ENCODE data around the gene RNFT2. TPM values are rescaled to one million over a fixed set of nuclear protein-coding genes. Genes with fewer than 3 reads are reported as not detected.

The RNFT2 gene
- total RNA-seq, 4 donors from 2014 or later, result 0.68 to 1.2 (median 1.2) TPM; not detected in 1

DNA sequence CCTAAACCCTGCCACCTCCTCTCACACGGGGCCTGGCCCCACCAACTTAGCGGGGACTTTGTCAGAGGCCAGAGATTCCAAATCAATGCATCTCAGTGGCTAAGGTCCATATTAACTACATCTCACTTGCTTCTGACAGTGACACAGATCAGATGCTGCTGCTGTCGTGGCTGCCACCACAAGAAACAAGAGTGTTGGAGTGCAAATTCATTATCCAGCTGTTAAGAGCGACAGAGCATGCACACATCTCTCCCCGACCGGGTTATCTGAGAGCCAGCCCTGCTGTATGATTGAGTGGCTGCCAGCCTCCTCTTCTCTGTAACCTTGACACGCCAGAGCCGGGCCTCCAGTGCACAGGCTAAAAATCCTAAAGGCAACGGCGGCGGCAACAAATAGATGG is 40.4 kb upstream of the RNFT2 start:
- 79 to 83% methylated on average over 11 of the region's 11 CpGs for WGBS, 2 donors
- H3K4me3 ChIP-seq (ENCODE audit: low read depth, poor library complexity, severe bottlenecking), result no peak overlapping the region
- peak in 1 of 2 donors; percentile 62 for DNase-seq (ENCODE audit: low spot score in 2 of 2)
- TF ChIP-seq, protein P1, sequence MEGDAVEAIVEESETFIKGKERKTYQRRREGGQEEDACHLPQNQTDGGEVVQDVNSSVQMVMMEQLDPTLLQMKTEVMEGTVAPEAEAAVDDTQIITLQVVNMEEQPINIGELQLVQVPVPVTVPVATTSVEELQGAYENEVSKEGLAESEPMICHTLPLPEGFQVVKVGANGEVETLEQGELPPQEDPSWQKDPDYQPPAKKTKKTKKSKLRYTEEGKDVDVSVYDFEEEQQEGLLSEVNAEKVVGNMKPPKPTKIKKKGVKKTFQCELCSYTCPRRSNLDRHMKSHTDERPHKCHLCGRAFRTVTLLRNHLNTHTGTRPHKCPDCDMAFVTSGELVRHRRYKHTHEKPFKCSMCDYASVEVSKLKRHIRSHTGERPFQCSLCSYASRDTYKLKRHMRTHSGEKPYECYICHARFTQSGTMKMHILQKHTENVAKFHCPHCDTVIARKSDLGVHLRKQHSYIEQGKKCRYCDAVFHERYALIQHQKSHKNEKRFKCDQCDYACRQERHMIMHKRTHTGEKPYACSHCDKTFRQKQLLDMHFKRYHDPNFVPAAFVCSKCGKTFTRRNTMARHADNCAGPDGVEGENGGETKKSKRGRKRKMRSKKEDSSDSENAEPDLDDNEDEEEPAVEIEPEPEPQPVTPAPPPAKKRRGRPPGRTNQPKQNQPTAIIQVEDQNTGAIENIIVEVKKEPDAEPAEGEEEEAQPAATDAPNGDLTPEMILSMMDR (IDR thresholded peaks at IDR 0.05), result no peak
- no peak for TF ChIP-seq POLR2A (IDR thresholded peaks at IDR 0.05)
- intact Hi-C loops (cut with DNase I; ENCODE audit: low total_unique reads), result no loop called here

DNA sequence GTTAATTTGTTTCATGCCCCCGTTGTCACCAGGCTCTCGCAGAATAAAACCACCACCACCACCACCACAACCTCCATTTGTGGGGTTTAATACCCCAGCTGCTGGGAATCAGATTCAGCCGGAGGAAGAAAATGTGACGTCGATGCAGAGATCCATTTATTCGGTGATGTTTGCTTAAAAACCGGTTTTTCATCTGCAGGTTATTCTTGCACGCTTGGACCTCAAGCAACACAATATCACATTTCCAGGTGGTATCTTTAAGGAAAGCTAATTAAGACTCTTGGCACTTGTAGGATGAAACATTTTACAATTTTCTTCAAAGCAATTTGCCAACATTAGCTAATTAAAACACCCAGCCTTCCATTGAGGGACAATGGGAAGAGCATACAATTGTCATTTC is 40.0 kb upstream of the RNFT2 start:
- 72 to 80% methylated on average over 8 of the region's 8 CpGs for WGBS, 2 donors
- intact Hi-C loops (cut with DNase I; ENCODE audit: low total_unique reads), result no loop called here
- H3K4me3 ChIP-seq (ENCODE audit: low read depth, poor library complexity, severe bottlenecking), result no peak overlapping the region
- DNase-seq (ENCODE audit: low spot score in 2 of 2), result no peak
- TF ChIP-seq, protein P1 (IDR thresholded peaks at IDR 0.05), result no peak
- no peak for TF ChIP-seq POLR2A (IDR thresholded peaks at IDR 0.05)

DNA sequence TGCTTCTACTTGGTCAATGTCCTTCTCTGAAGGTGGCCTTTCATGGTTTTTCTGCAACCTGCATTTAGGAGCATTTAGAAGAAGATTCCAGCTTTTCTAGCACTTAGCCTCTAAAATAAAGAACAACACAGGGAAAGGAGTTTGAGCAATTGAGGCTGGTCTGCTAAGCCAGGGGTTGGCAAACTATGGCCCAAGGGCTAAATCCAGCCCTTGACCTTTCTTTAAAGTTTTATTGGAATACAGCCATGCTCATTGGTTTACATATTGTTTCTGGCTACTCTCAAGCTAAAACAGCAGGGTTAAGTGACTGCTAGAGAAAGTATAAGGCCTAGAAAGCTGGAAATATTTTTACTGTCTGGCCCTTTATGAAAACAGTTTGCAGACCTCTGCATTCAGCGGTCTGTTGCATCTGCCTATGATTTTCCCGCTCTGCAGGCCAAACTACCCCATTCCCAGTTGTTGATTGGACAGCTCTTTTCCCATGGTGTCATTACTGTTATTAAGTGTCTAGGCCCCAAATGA is 39.5 kb upstream of the RNFT2 start:
- no peak for TF ChIP-seq POLR2A (IDR thresholded peaks at IDR 0.05)
- TF ChIP-seq, protein P1 (IDR thresholded peaks at IDR 0.05), result no peak

DNA sequence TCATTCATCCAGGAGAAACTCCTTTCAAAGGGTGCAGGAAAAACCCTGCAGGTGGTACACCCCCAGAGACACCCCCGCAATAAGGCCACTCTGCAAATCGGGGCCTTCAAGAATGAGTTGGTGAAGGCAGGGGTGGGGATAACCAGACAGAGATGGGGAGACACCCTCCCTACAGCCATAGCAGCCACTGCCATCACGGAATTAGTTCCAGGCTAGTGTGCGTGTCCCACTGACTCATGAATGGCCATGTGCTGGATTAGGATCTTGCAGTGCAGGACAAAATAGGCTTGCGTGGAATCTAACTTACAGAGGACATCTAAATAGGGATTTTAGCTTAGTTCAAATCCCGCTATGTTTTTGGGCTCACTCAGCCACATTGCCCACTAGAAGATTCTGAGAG is 38.0 kb upstream of the RNFT2 start:
- WGBS, 2 donors, result 87 to 88% methylated on average over 6 of the region's 6 CpGs
- H3K4me3 ChIP-seq (ENCODE audit: low read depth, poor library complexity, severe bottlenecking), result no peak overlapping the region
- TF ChIP-seq, protein P1 (IDR thresholded peaks at IDR 0.05), result no peak
- TF ChIP-seq POLR2A (IDR thresholded peaks at IDR 0.05), result no peak
- intact Hi-C loops (cut with DNase I; ENCODE audit: low total_unique reads), result no loop called here
- DNase-seq (ENCODE audit: low spot score in 2 of 2), result peak in 1 of 2 donors; percentile 61

More for the DNA sequence above, 39.5 kb upstream of the RNFT2 start:
- intact Hi-C loops (cut with DNase I; ENCODE audit: low total_unique reads), result no loop called here
- WGBS, 2 donors, result 87 to 92% methylated on average over 2 of the region's 2 CpGs
- no peak overlapping the region for H3K4me3 ChIP-seq (ENCODE audit: low read depth, poor library complexity, severe bottlenecking)
- no peak for DNase-seq (ENCODE audit: low spot score in 2 of 2)

GRCh38 chr12:116701432-116701831 is 36.7 kb upstream of the RNFT2 start:
- DNase-seq (ENCODE audit: low spot score in 2 of 2), result no peak
- intact Hi-C loops (cut with DNase I; ENCODE audit: low total_unique reads), result no loop called here
- 97 to 99% methylated on average over 4 of the region's 4 CpGs for WGBS, 2 donors
- no peak overlapping the region for H3K4me3 ChIP-seq (ENCODE audit: low read depth, poor library complexity, severe bottlenecking)
- TF ChIP-seq POLR2A (IDR thresholded peaks at IDR 0.05), result no peak
- TF ChIP-seq, protein P1 (IDR thresholded peaks at IDR 0.05), result no peak

GRCh38 chr12:116703214-116703795 is 34.8 kb upstream of the RNFT2 start:
- TF ChIP-seq, protein P1 (IDR thresholded peaks at IDR 0.05), result peak in 1 of 3 donors; percentile 73
- no peak for TF ChIP-seq POLR2A (IDR thresholded peaks at IDR 0.05)
- H3K4me3 ChIP-seq (ENCODE audit: low read depth, poor library complexity, severe bottlenecking), result no peak overlapping the region
- intact Hi-C loops (cut with DNase I; ENCODE audit: low total_unique reads), result no loop called here
- peak; percentile 52 to 94 for DNase-seq (ENCODE audit: low spot score in 2 of 2)
- 21 to 24% methylated on average over 12 of the region's 12 CpGs for WGBS, 2 donors

Measured in lower leg skin (tissue), 4 donors.